Measurements from ENCODE around the gene AP1B1. TPM values are rescaled to one million over a fixed set of nuclear protein-coding genes. Genes with fewer than 3 reads are reported as not detected.

Gene AP1B1
- total and polyA plus RNA-seq, 2 donors (not counting 1 experiment from before 2014, with no cell fraction given): 139 to 174 TPM

DNA sequence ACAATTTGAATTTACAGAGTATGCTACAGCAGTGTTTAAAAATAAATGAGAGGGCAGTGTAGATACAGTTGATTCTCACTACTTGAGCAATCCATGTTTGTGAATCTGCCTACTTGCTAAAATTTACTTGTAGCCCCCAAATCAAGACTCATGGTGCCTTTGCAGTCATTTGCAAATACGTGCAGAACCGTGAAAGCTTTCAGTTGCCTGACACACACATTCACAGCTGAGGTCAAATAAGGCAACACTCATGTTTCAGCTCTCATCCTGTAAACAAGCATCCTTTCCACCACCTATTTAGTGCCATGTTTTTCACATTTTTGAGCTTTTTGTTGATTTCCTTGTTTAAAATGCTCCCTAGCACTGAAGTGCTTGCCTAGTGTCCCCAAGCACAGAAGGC lies 40.3 kb downstream of the AP1B1 start:
- Histone ChIP-seq H3K27me3 (replicated peaks in 1 of 4; ENCODE audit: control extremely low read depth in 1 of 4, control insufficient read depth in 3 of 4, insufficient read depth in 4 of 4, low read length in 3 of 4) (no peaks in the 10 kb centered on the region), H3K79me2 (ENCODE audit: control insufficient read depth, insufficient read depth, low read length) (peaks cover 40% of the 10 kb centered on the region), H3K36me3 (replicated peaks in 1 of 2; ENCODE audit: control extremely low read depth in 1 of 2, control insufficient read depth in 1 of 2, extremely low read depth in 1 of 2, insufficient read depth in 2 of 2, low read length in 1 of 2) (peaks cover 0 to 91% of the 10 kb centered on the region in 2 experiments), H3K27ac (ENCODE audit: low read length in 2 of 2) (no peak overlapping the region), H3K4me1 (ENCODE audit: control insufficient read depth in 2 of 2, insufficient read depth in 2 of 2, low read length in 2 of 2) (no peaks in the 10 kb centered on the region), H2AFZ (ENCODE audit: insufficient read depth, low read depth, low read length, poor library complexity, severe bottlenecking) (no peak overlapping the region), H3K4me2 (replicated peaks; ENCODE audit: low read depth, low read length, poor library complexity, severe bottlenecking) (no peak overlapping the region), H3K4me3 (ENCODE audit: control extremely low read depth in 1 of 5, extremely low read depth in 1 of 5, insufficient read depth in 1 of 5, low read depth in 2 of 5, low read length in 4 of 5) (no peak overlapping the region), H3K9ac (ENCODE audit: low read length) (no peak overlapping the region), H3K9me3 (ENCODE audit: control extremely low read depth in 1 of 3, control insufficient read depth in 2 of 3, insufficient read depth in 1 of 3, low read length in 2 of 3) (no peaks in the 10 kb centered on the region), H4K20me1 (ENCODE audit: control insufficient read depth, insufficient read depth, low read length, poor library complexity, severe bottlenecking) (peaks cover 75% of the 10 kb centered on the region)
- intact Hi-C loops (cut with micrococcal nuclease): no loop called here
- no peak for DNase-seq
- POLR2A ChIA-PET: no interaction called here
- 70% methylated on average over 2 of the region's 2 CpGs for WGBS (ENCODE audit: insufficient coverage)
- CTCF ChIA-PET: no interaction called here
- Mint-ChIP-seq H3K27ac (peak overlapping the region; percentile 41), H3K27me3 (no peaks in the 10 kb centered on the region), H3K9me3 (ENCODE audit: insufficient read depth) (no peaks in the 10 kb centered on the region), H3K4me1 (no peaks in the 10 kb centered on the region), H3K4me3 (no peak overlapping the region)
- no peak for ATAC-seq (ENCODE audit: low read depth)
- TF ChIP-seq, protein P1, sequence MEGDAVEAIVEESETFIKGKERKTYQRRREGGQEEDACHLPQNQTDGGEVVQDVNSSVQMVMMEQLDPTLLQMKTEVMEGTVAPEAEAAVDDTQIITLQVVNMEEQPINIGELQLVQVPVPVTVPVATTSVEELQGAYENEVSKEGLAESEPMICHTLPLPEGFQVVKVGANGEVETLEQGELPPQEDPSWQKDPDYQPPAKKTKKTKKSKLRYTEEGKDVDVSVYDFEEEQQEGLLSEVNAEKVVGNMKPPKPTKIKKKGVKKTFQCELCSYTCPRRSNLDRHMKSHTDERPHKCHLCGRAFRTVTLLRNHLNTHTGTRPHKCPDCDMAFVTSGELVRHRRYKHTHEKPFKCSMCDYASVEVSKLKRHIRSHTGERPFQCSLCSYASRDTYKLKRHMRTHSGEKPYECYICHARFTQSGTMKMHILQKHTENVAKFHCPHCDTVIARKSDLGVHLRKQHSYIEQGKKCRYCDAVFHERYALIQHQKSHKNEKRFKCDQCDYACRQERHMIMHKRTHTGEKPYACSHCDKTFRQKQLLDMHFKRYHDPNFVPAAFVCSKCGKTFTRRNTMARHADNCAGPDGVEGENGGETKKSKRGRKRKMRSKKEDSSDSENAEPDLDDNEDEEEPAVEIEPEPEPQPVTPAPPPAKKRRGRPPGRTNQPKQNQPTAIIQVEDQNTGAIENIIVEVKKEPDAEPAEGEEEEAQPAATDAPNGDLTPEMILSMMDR (IDR thresholded peaks at IDR 0.05): no peak
- TF ChIP-seq EZH2 (IDR thresholded peaks at IDR 0.05; ENCODE audit: borderline replicate concordance, insufficient read depth, low read depth, low read length, poor library complexity, severe bottlenecking): no peak

DNA sequence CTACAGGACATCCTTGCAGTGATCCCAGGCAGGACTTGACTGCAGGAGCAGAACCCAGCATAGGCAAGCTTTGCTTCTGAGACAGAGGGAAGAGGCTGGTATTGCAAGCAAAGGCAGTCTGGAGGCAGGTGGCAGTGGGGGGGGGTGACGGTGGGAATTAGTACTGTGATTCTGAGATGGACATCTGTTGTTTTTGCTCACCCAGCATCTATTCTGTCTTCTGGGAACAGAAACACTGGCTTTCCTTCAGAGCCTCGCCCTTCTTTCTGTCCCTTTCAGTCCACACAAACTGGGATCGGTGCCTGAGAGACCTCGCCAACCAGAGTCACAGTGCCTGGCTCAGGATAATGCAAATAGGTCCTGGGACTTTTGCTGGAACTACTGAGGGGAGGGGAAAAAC lies 41.7 kb downstream of the AP1B1 start:
- Histone ChIP-seq H3K27me3 (replicated peaks in 1 of 4; ENCODE audit: control extremely low read depth in 1 of 4, control insufficient read depth in 3 of 4, insufficient read depth in 4 of 4, low read length in 3 of 4) (no peaks in the 10 kb centered on the region), H3K4me2 (replicated peaks; ENCODE audit: low read depth, low read length, poor library complexity, severe bottlenecking) (no peak overlapping the region), H4K20me1 (ENCODE audit: control insufficient read depth, insufficient read depth, low read length, poor library complexity, severe bottlenecking) (peaks cover 77% of the 10 kb centered on the region), H3K9me3 (ENCODE audit: control extremely low read depth in 1 of 3, control insufficient read depth in 2 of 3, insufficient read depth in 1 of 3, low read length in 2 of 3) (no peaks in the 10 kb centered on the region), H3K79me2 (ENCODE audit: control insufficient read depth, insufficient read depth, low read length) (peaks cover 37% of the 10 kb centered on the region), H3K4me3 (ENCODE audit: control extremely low read depth in 1 of 5, extremely low read depth in 1 of 5, insufficient read depth in 1 of 5, low read depth in 2 of 5, low read length in 4 of 5) (no peak overlapping the region), H3K27ac (ENCODE audit: low read length in 2 of 2) (no peak overlapping the region), H3K9ac (ENCODE audit: low read length) (no peak overlapping the region), H3K36me3 (replicated peaks in 1 of 2; ENCODE audit: control extremely low read depth in 1 of 2, control insufficient read depth in 1 of 2, extremely low read depth in 1 of 2, insufficient read depth in 2 of 2, low read length in 1 of 2) (peaks cover 0 to 91% of the 10 kb centered on the region in 2 experiments), H3K4me1 (ENCODE audit: control insufficient read depth in 2 of 2, insufficient read depth in 2 of 2, low read length in 2 of 2) (no peaks in the 10 kb centered on the region), H2AFZ (ENCODE audit: insufficient read depth, low read depth, low read length, poor library complexity, severe bottlenecking) (no peak overlapping the region)
- no peak for TF ChIP-seq EZH2 (IDR thresholded peaks at IDR 0.05; ENCODE audit: borderline replicate concordance, insufficient read depth, low read depth, low read length, poor library complexity, severe bottlenecking)
- TF ChIP-seq, protein P1 (IDR thresholded peaks at IDR 0.05): no peak
- DNase-seq: no peak
- no peak overlapping the region for H3K4me3 Mint-ChIP-seq
- H3K27ac Mint-ChIP-seq: no peak overlapping the region
- 80% methylated on average over 1 of the region's 4 CpGs for WGBS (ENCODE audit: insufficient coverage)
- H3K4me1 Mint-ChIP-seq: no peaks in the 10 kb centered on the region
- POLR2A ChIA-PET: no interaction called here
- intact Hi-C loops (cut with micrococcal nuclease): no loop called here
- CTCF ChIA-PET: interaction anchor here (1.3 kb wide), 1 partner anchor 10 kb away, joined by 4 read pairs; no protein-coding TSS in a partner anchor
- H3K9me3 Mint-ChIP-seq (ENCODE audit: insufficient read depth): no peaks in the 10 kb centered on the region
- no peaks in the 10 kb centered on the region for H3K27me3 Mint-ChIP-seq
- no peak for ATAC-seq (ENCODE audit: low read depth)

Data from B cell (primary cell).